GM13976 (cell line): ENCODE data around the gene SCNN1A.

Experiments used
- DNase-seq: peaks from one replicate; pipeline ENCODE4 v3.0.0; 2012; ENCODE audit warnings: low spot score
- CTCF ChIP-seq: IDR thresholded peaks from 2 replicates; pipeline ENCODE4 v1.5.1; 2012; ENCODE audit warnings: borderline replicate concordance, mild to moderate bottlenecking; ENCODE audit not compliant: insufficient read depth; ENCODE audit errors: extremely low read depth, missing control alignments, control extremely low read depth
- in situ Hi-C: fragments of 300-500 bp; cut with MboI; formaldehyde crosslinking; loops from one replicate; pipeline ENCODE4 v1.12.0; 2022; ENCODE audit warnings: low sequenced_read_pairs, mixed read lengths, inconsistent platforms; ENCODE audit not compliant: unreplicated experiment

SCNN1A gene

GRCh38 chr12:6416596-6416995 is 41.2 kb upstream of the SCNN1A start:
- in situ Hi-C loops = no loop called here
- DNase-seq = no peak
- no peak for TF ChIP-seq CTCF

GRCh38 chr12:6407236-6407954 is 32.0 kb upstream of the SCNN1A start:
- in situ Hi-C loops = no loop called here
- TF ChIP-seq CTCF = no peak
- DNase-seq = no peak

GRCh38 chr12:6405963-6406362 is 30.6 kb upstream of the SCNN1A start:
- in situ Hi-C loops = no loop called here
- no peak for DNase-seq
- TF ChIP-seq CTCF = no peak

- DNase-seq = no peak
- in situ Hi-C loops = no loop called here
- no peak for TF ChIP-seq CTCF
Measured at GRCh38 chr12:6404390-6404789, 29.0 kb upstream of the SCNN1A start.

GRCh38 chr12:6399884-6400644 is 24.7 kb upstream of the SCNN1A start:
- no peak for TF ChIP-seq CTCF
- in situ Hi-C loops = no loop called here
- DNase-seq = no peak

GRCh38 chr12:6396031-6396430 is 20.7 kb upstream of the SCNN1A start:
- DNase-seq = no peak
- TF ChIP-seq CTCF = no peak
- in situ Hi-C loops = no loop called here

GRCh38 chr12:6394398-6394797 is 19.0 kb upstream of the SCNN1A start:
- in situ Hi-C loops = no loop called here
- no peak for DNase-seq
- TF ChIP-seq CTCF = no peak
